ENCODE data around the gene SPATS2L.

SPATS2L gene

GRCh38 chr2:200351815-200352214 is 45.3 kb downstream of the SPATS2L start:
- DNase-seq: no peak

GRCh38 chr2:200352636-200353035 is 46.1 kb downstream of the SPATS2L start:
- DNase-seq: no peak

GRCh38 chr2:200353120-200353519 is 46.6 kb downstream of the SPATS2L start:
- no peak for DNase-seq

- no peak for DNase-seq
Observed at GRCh38 chr2:200353874-200354273, 47.4 kb downstream of the SPATS2L start.

- DNase-seq: no peak
Observed at GRCh38 chr2:200354833-200355751, 48.6 kb downstream of the SPATS2L start.

- DNase-seq: no peak
Observed at GRCh38 chr2:200356321-200356720, 49.8 kb downstream of the SPATS2L start.

- no peak for DNase-seq
Observed at GRCh38 chr2:200356857-200357384, 50.4 kb downstream of the SPATS2L start.

- no peak for DNase-seq
Observed at GRCh38 chr2:200357845-200358244, 51.4 kb downstream of the SPATS2L start.

GRCh38 chr2:200359552-200359951 is 53.1 kb downstream of the SPATS2L start:
- no peak for DNase-seq

- DNase-seq: no peak
Observed at GRCh38 chr2:200360364-200360763, 53.9 kb downstream of the SPATS2L start.

GRCh38 chr2:200362202-200362917 is 55.9 kb downstream of the SPATS2L start:
- DNase-seq: no peak

- DNase-seq: no peak
Observed at GRCh38 chr2:200363279-200363678, 56.8 kb downstream of the SPATS2L start.

GRCh38 chr2:200364142-200364541 is 57.6 kb downstream of the SPATS2L start:
- DNase-seq: no peak

- DNase-seq: no peak
Observed at GRCh38 chr2:200364620-200365019, 58.1 kb downstream of the SPATS2L start.

- DNase-seq: no peak
Observed at GRCh38 chr2:200365209-200365608, 58.7 kb downstream of the SPATS2L start.

- peak in 1 of 14 donors; percentile 7 for DNase-seq
Observed at GRCh38 chr2:200367155-200367554, 60.7 kb downstream of the SPATS2L start.

- no peak for DNase-seq
Observed at GRCh38 chr2:200369886-200370285, 63.4 kb downstream of the SPATS2L start.

- DNase-seq: no peak
Observed at GRCh38 chr2:200373231-200373630, 66.7 kb downstream of the SPATS2L start.

GRCh38 chr2:200373973-200374416 is 67.5 kb downstream of the SPATS2L start:
- DNase-seq: no peak

- no peak for DNase-seq
Observed at GRCh38 chr2:200376513-200377354, 70.2 kb downstream of the SPATS2L start.

GRCh38 chr2:200377355-200378336 is 71.2 kb downstream of the SPATS2L start:
- DNase-seq: no peak

Measured in C1 segment of cervical spinal cord (tissue), 14 donors.